HL-60 (cell line): Measurements from ENCODE around the gene CFAP57.

Experiments
- DNase-seq, 2 experiments: peaks; one replicate each; pipeline ENCODE4 v3.0.0-alpha.2; 2010 to 2020; ENCODE audit warnings: low read depth in 1 of 2, low spot score in 1 of 2
- H3K27ac ChIP-seq: fragments of 250-450 bp; sonication (Bioruptor Pico); replicated peaks from 2 replicates; pipeline ENCODE4 v1.5.1; 2020; ENCODE audit warnings: mild to moderate bottlenecking, moderate library complexity
- H3K27me3 ChIP-seq: fragments of 250-450 bp; sonication (Bioruptor Pico); 2 replicates; pipeline ENCODE4 v1.5.1; 2021; ENCODE audit warnings: mild to moderate bottlenecking, moderate library complexity; ENCODE audit not compliant: insufficient read depth, poor library complexity, severe bottlenecking
- H3K4me3 ChIP-seq: replicated peaks from 2 replicates; pipeline ENCODE4 v1.5.1; 2011; ENCODE audit warnings: mild to moderate bottlenecking, control low read depth, low read length; ENCODE audit not compliant: insufficient read depth
- CTCF ChIP-seq: IDR thresholded peaks from one replicate; pipeline ENCODE4 v1.5.1; 2011; ENCODE audit warnings: low read length, control low read depth, inconsistent platforms; ENCODE audit not compliant: insufficient read depth
- GABPA ChIP-seq: IDR thresholded peaks from 2 replicates; pipeline ENCODE4 v1.6.1; 2012; ENCODE audit warnings: low read depth
- POLR2AphosphoS5 ChIP-seq: IDR thresholded peaks from 2 replicates; pipeline ENCODE4 v1.6.1; 2012; ENCODE audit warnings: low read depth
- SPI1 ChIP-seq: IDR thresholded peaks from 2 replicates; pipeline ENCODE4 v1.6.1; 2012; ENCODE audit warnings: low read depth, mild to moderate bottlenecking, borderline replicate concordance
- TF ChIP-seq, protein P1 (sequence below): IDR thresholded peaks from 2 replicates; pipeline ENCODE4 v1.6.1; 2012; ENCODE audit warnings: low read depth; ENCODE audit not compliant: insufficient replicate concordance

CFAP57 gene

DNA sequence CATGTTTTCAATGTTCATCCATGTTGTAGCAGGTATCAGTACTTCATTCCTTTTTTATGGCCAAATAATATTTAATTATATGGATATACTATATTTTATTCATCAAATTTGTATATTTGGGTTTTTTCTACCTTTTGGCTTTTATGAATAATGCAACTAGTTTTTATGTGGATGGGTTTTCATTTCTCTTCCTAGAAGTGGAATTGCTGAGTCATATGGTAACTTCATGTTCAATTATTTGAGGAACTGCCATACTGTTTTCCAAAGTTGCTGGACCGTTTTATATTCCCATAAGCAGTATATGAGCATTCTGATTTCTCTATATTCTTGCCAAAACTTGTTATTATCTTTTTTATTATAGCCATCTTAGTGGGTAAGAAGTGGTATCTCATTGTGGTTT is 16.0 kb downstream of the CFAP57 start:
- no peaks in the 10 kb centered on the region for H3K27me3 ChIP-seq
- TF ChIP-seq POLR2AphosphoS5 (no peak), SPI1 (no peak), CTCF (no peak), GABPA (no peak)
- TF ChIP-seq, protein P1, sequence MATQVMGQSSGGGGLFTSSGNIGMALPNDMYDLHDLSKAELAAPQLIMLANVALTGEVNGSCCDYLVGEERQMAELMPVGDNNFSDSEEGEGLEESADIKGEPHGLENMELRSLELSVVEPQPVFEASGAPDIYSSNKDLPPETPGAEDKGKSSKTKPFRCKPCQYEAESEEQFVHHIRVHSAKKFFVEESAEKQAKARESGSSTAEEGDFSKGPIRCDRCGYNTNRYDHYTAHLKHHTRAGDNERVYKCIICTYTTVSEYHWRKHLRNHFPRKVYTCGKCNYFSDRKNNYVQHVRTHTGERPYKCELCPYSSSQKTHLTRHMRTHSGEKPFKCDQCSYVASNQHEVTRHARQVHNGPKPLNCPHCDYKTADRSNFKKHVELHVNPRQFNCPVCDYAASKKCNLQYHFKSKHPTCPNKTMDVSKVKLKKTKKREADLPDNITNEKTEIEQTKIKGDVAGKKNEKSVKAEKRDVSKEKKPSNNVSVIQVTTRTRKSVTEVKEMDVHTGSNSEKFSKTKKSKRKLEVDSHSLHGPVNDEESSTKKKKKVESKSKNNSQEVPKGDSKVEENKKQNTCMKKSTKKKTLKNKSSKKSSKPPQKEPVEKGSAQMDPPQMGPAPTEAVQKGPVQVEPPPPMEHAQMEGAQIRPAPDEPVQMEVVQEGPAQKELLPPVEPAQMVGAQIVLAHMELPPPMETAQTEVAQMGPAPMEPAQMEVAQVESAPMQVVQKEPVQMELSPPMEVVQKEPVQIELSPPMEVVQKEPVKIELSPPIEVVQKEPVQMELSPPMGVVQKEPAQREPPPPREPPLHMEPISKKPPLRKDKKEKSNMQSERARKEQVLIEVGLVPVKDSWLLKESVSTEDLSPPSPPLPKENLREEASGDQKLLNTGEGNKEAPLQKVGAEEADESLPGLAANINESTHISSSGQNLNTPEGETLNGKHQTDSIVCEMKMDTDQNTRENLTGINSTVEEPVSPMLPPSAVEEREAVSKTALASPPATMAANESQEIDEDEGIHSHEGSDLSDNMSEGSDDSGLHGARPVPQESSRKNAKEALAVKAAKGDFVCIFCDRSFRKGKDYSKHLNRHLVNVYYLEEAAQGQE: no peak
- DNase-seq: no peak
- no peak overlapping the region for H3K4me3 ChIP-seq
- H3K27ac ChIP-seq: no peak overlapping the region

DNA sequence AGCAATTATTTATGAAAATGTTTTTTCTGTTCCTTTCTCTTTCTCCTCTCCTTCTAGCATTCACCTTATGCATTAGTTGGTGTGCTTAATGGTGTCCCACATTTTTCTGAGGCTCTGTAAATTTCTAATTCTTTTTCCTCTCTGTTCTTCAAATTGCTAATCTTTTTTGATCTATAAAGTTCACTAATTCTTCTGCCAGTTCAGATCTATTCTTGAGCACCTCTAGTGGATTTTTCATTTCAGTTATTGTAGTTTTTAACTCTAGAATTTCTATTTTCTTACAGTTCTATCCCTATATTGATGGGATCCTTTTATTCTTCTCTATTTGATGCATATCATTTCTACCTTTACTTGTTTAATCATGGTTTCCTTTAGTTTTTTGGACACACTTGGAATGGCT is 22.4 kb downstream of the CFAP57 start:
- Histone ChIP-seq H3K27ac (no peak overlapping the region), H3K4me3 (no peak overlapping the region), H3K27me3 (no peaks in the 10 kb centered on the region)
- no peak for DNase-seq
- TF ChIP-seq, protein P1: no peak
- TF ChIP-seq SPI1: no peak
- TF ChIP-seq GABPA: no peak
- no peak for TF ChIP-seq CTCF
- no peak for TF ChIP-seq POLR2AphosphoS5

GRCh38 chr1:43197343-43198127 is 25.4 kb downstream of the CFAP57 start:
- H3K27me3 ChIP-seq: no peaks in the 10 kb centered on the region
- TF ChIP-seq POLR2AphosphoS5 (no peak), SPI1 (no peak), CTCF (no peak), GABPA (no peak)
- TF ChIP-seq, protein P1: no peak
- DNase-seq: no peak
- H3K27ac ChIP-seq: no peak overlapping the region
- H3K4me3 ChIP-seq: no peak overlapping the region
